IMR-90 (cell line): ENCODE measurements around the gene GRK2. TPM values are rescaled to one million over a fixed set of nuclear protein-coding genes. Genes with fewer than 3 reads are reported as not detected.

Source experiments
- ATAC-seq: fragments of 200-7000 bp; cut with Tn5 transposase; 2 replicates; pipeline ENCODE4 v1.9.1; 2020; ENCODE audit warnings: low read depth, mild to moderate bottlenecking, moderate library complexity
- BruUV-seq: library from RNA; stranded (reverse); fragments of 400-500 nt; replicated peaks from 2 replicates; lab custom pipeline; 2021; lab: Mats Ljungman, UMichigan
- CTCF ChIA-PET: fragments of 300-600 bp; formaldehyde crosslinking; extraction: SDS; loops from one replicate; lab custom pipeline; 2021; ENCODE audit warnings: antibody characterized with exemption; lab: Yijun Ruan, JAX
- POLR2A ChIA-PET: fragments of 300-600 bp; sonication (Branson Sonifier 250); formaldehyde crosslinking; loops from one replicate; lab custom pipeline; 2022; ENCODE audit warnings: antibody characterized with exemption; ENCODE audit not compliant: unreplicated experiment; lab: Charles Lee
- DNase-seq: peaks from one replicate; pipeline ENCODE4 v3.0.0; 2013
- H2AFZ ChIP-seq: replicated peaks from 2 replicates; pipeline ENCODE3; 2013; ENCODE audit warnings: low read length, mild to moderate bottlenecking; ENCODE audit not compliant: poor library complexity
- H2AK5ac ChIP-seq: 2 replicates; pipeline ENCODE4 v1.6.1; 2013; ENCODE audit warnings: low read depth, low read length, inconsistent platforms
- H2AK9ac ChIP-seq: replicated peaks from 2 replicates; pipeline ENCODE3; 2013; ENCODE audit warnings: mild to moderate bottlenecking, low read depth, low read length, moderate library complexity; ENCODE audit not compliant: poor library complexity
- H2BK120ac ChIP-seq: 2 replicates; pipeline ENCODE4 v1.6.1; 2013; ENCODE audit warnings: low read depth, low read length, inconsistent platforms
- H2BK15ac ChIP-seq: 3 replicates; pipeline ENCODE4 v1.6.1; 2013; ENCODE audit warnings: low read depth, low read length, inconsistent platforms
- H2BK20ac ChIP-seq: 2 replicates; pipeline ENCODE4 v1.6.1; 2013; ENCODE audit warnings: low read depth, mild to moderate bottlenecking, inconsistent platforms, low read length, moderate library complexity
- H2BK5ac ChIP-seq: 2 replicates; pipeline ENCODE4 v1.6.1; 2013; ENCODE audit warnings: mild to moderate bottlenecking, low read depth, low read length, inconsistent platforms; ENCODE audit not compliant: poor library complexity, severe bottlenecking
- H3K14ac ChIP-seq: replicated peaks from 2 replicates; pipeline ENCODE4 v1.6.1; 2013; ENCODE audit warnings: low read depth, low read length, inconsistent platforms
- H3K18ac ChIP-seq: 2 replicates; pipeline ENCODE4 v1.6.1; 2013; ENCODE audit warnings: low read depth, low read length, control low read depth
- H3K23ac ChIP-seq: 2 replicates; pipeline ENCODE4 v1.6.1; 2013; ENCODE audit warnings: low read depth, low read length, inconsistent platforms
- H3K27ac ChIP-seq: 2 replicates; pipeline ENCODE4 v1.5.1; 2013; ENCODE audit warnings: mild to moderate bottlenecking, control low read depth, low read length; ENCODE audit not compliant: insufficient read depth
- H3K27me3 ChIP-seq: 2 replicates; pipeline ENCODE4 v1.6.1; 2013; ENCODE audit warnings: low read length; ENCODE audit not compliant: control insufficient read depth, insufficient read depth
- H3K36me3 ChIP-seq: 2 replicates; pipeline ENCODE4 v1.6.1; 2013; ENCODE audit warnings: low read length, mixed read lengths; ENCODE audit not compliant: control insufficient read depth, insufficient read depth
- H3K4ac ChIP-seq: 2 replicates; pipeline ENCODE4 v1.6.1; 2013; ENCODE audit warnings: low read depth, low read length, inconsistent platforms
- H3K4me1 ChIP-seq: 2 replicates; pipeline ENCODE4 v1.6.1; 2013; ENCODE audit warnings: low read length, mixed read lengths; ENCODE audit not compliant: control insufficient read depth, insufficient read depth
- H3K4me2 ChIP-seq: 2 replicates; pipeline ENCODE4 v1.6.1; 2013; ENCODE audit warnings: low read depth, mild to moderate bottlenecking, control low read depth, low read length, moderate library complexity
- H3K4me3 ChIP-seq: 2 replicates; pipeline ENCODE4 v1.5.1; 2013; ENCODE audit warnings: low read depth, mild to moderate bottlenecking, control low read depth, low read length, moderate library complexity; ENCODE audit not compliant: insufficient read depth
- H3K56ac ChIP-seq: 2 replicates; pipeline ENCODE4 v1.6.1; 2013; ENCODE audit warnings: low read length, inconsistent platforms; ENCODE audit not compliant: insufficient read depth; ENCODE audit errors: extremely low read depth
- H3K79me1 ChIP-seq, 2 experiments: 2 replicates each; pipeline ENCODE4 v1.6.1; 2013; ENCODE audit warnings: low read length in 2 of 2, inconsistent platforms in 1 of 2, low read depth in 1 of 2
- H3K9ac ChIP-seq: 2 replicates; pipeline ENCODE4 v1.6.1; 2013; ENCODE audit warnings: low read depth, low read length, control low read depth
- H3K9me1 ChIP-seq: 2 replicates; pipeline ENCODE4 v1.6.1; 2013; ENCODE audit warnings: low read length, inconsistent platforms; ENCODE audit not compliant: insufficient read depth
- H3K9me3 ChIP-seq: 2 replicates; pipeline ENCODE4 v1.6.1; 2013; ENCODE audit warnings: low read length; ENCODE audit not compliant: control insufficient read depth, insufficient read depth
- H4K20me1 ChIP-seq: 2 replicates; pipeline ENCODE4 v1.6.1; 2013; ENCODE audit warnings: low read length, inconsistent platforms; ENCODE audit not compliant: insufficient read depth
- H4K5ac ChIP-seq: 2 replicates; pipeline ENCODE4 v1.6.1; 2013; ENCODE audit warnings: mild to moderate bottlenecking, low read depth, low read length, control low read depth
- H4K8ac ChIP-seq, 2 experiments: 2 replicates each; pipeline ENCODE4 v1.6.1; 2013; ENCODE audit warnings: low read depth in 2 of 2, low read length in 2 of 2, control low read depth in 1 of 2, inconsistent platforms in 1 of 2
- H4K91ac ChIP-seq: 2 replicates; pipeline ENCODE4 v1.6.1; 2013; ENCODE audit warnings: low read depth, low read length, inconsistent platforms; ENCODE audit not compliant: insufficient read depth
- BHLHE40 ChIP-seq: fragments of 150-350 bp; IDR thresholded peaks from 2 replicates; pipeline ENCODE4 v1.6.1; 2016; ENCODE audit warnings: mild to moderate bottlenecking, low read depth, low read length
- CHD1 ChIP-seq: IDR thresholded peaks from 2 replicates; pipeline ENCODE4 v1.6.1; 2012; ENCODE audit warnings: low read depth, low read length, improper control_type of control experiment
- FOS ChIP-seq: fragments of 150-350 bp; IDR thresholded peaks from 2 replicates; pipeline ENCODE4 v1.6.1; 2016; ENCODE audit warnings: low read depth, low read length
- MAFK ChIP-seq: IDR thresholded peaks from 2 replicates; pipeline ENCODE4 v1.6.1; 2012; ENCODE audit warnings: low read depth, low read length, improper control_type of control experiment
- MAZ ChIP-seq: IDR thresholded peaks from 2 replicates; pipeline ENCODE4 v1.6.1; 2012; ENCODE audit warnings: low read depth, mild to moderate bottlenecking, low read length, improper control_type of control experiment, moderate library complexity, borderline replicate concordance
- MXI1 ChIP-seq: IDR thresholded peaks from 2 replicates; pipeline ENCODE4 v1.6.1; 2012; ENCODE audit warnings: low read depth, mild to moderate bottlenecking, low read length, moderate library complexity, borderline replicate concordance
- NFE2L2 ChIP-seq: fragments of 150-350 bp; IDR thresholded peaks from 2 replicates; pipeline ENCODE4 v1.6.1; 2016; ENCODE audit warnings: low read depth, mild to moderate bottlenecking, low read length
- POLR2A ChIP-seq: IDR thresholded peaks from 2 replicates; pipeline ENCODE4 v1.6.1; 2012; ENCODE audit warnings: mild to moderate bottlenecking, low read depth, low read length
- RAD21 ChIP-seq: IDR thresholded peaks from 2 replicates; pipeline ENCODE4 v1.6.1; 2012; ENCODE audit warnings: low read length, improper control_type of control experiment
- RCOR1 ChIP-seq: IDR thresholded peaks from 2 replicates; pipeline ENCODE4 v1.6.1; 2012; ENCODE audit warnings: mild to moderate bottlenecking, low read length, improper control_type of control experiment; ENCODE audit not compliant: insufficient replicate concordance
- RFX5 ChIP-seq: IDR thresholded peaks from 2 replicates; pipeline ENCODE4 v1.8.0; 2012; ENCODE audit warnings: low read depth, mild to moderate bottlenecking, low read length, moderate library complexity
- SMC3 ChIP-seq: fragments of 150-350 bp; IDR thresholded peaks from 2 replicates; pipeline ENCODE4 v1.6.1; 2016; ENCODE audit warnings: low read depth, mild to moderate bottlenecking, antibody characterized with exemption, low read length, moderate library complexity
- WGBS, 2 experiments: methylation state at CpG; one replicate each; pipeline versions ENCODE4 v1.1.5 to v1.1.7; 2013; ENCODE audit warnings: missing lambda C conversion rate in 2 of 2; ENCODE audit not compliant: insufficient read length in 1 of 2; ENCODE audit errors: extremely low coverage in 2 of 2; 5-methylcytosine and 5-hydroxymethylcytosine counted together
- dilution Hi-C: fragments of 300-500 bp; cut with HindIII; formaldehyde crosslinking; loops from one replicate; pipeline ENCODE4 v1.14.3; 2018; ENCODE audit warnings: low sequenced_read_pairs; ENCODE audit not compliant: unreplicated experiment
- in situ Hi-C: fragments of 300-500 bp; cut with MboI; formaldehyde crosslinking; loops from 3 replicates; pipeline ENCODE4 v1.14.3; 2019; ENCODE audit warnings: low sequenced_read_pairs, inconsistent platforms, mixed read lengths
- intact Hi-C: fragments of 100-400 bp; cut with micrococcal nuclease; formaldehyde crosslinking; loops from 2 replicates; pipeline ENCODE4 v1.10.0; 2022
- polyA plus RNA-seq, 3 experiments: library from polyadenylated mRNA; depleted of rRNA; stranded (reverse); fragments of >200 nt; gene quantifications; 2 replicates each; pipeline ENCODE4 v1.2.3, GENCODE V29; 2012; ENCODE audit warnings: low replicate concordance in 1 of 3
- total RNA-seq: library from RNA; depleted of rRNA; stranded (reverse); fragments of >200 nt; gene quantifications from 2 replicates; pipeline ENCODE4 v1.2.3, GENCODE V29; 2012
- TF ChIP-seq, protein P1 (sequence below): fragments of 150-350 bp; IDR thresholded peaks from 2 replicates; pipeline ENCODE4 v1.6.1; 2017; ENCODE audit warnings: mild to moderate bottlenecking, antibody characterized with exemption, low read length, low read depth
- TF ChIP-seq, protein P2 (sequence below): conservative IDR thresholded peaks from 2 replicates; pipeline ENCODE4 v1.5.1; 2012; ENCODE audit warnings: mild to moderate bottlenecking, low read depth, low read length, improper control_type of control experiment
- TF ChIP-seq, protein P3 (sequence below): fragments of 150-350 bp; IDR thresholded peaks from 2 replicates; pipeline ENCODE4 v1.6.1; 2016; ENCODE audit warnings: low read depth, mild to moderate bottlenecking, low read length, moderate library complexity, borderline replicate concordance

Gene GRK2
- total and polyA plus RNA-seq, 2 of the 4 experiments (the other 2 are of a cell fraction): 26.7 to 41.8 TPM

DNA sequence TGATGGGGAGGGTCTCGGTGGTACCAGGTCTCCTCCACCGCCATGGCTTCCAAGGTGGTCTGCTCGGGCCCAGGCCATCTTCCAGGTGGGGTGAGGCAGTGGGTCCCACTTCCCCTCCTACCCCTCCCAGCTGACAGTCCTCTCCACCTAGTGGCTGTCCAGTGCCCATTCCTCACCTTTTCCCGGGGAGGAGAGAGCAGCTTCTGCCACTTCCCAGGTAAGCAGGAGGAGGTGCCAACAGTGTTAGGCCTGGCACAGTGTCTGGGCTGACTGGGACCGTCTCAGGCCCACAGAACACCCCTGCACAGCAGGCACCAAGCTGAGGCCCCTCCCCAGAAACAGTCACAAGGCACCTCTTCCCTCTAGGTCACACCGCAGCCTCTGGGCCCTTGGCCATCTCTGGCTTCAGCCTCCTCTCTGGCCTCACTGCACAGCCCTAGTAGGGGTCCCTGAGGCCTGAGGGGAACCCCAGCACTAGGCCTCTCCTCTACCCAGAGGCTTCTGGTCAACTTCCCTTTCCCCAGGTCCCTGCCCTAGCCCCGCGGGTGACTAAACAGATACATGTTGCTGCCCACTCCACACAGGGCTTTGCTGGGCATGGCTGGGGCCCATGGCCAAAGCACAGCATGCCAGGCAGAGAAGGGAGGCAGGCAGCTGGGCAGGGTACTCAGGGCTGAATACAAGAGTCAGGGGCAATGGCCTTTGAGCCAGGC, 20.5 kb downstream of the GRK2 start:
- in situ Hi-C loops: no loop called here

More for the DNA sequence above, 20.5 kb downstream of the GRK2 start:
- no peak overlapping the region; the same call in 1 of the 2 replicates for H3K4ac ChIP-seq
- WGBS, 2 experiments: 94% methylated on average over 3 of the region's 8 CpGs; no CpG with 5 or more reads in 1 of the 2 experiments
- no peak for DNase-seq
- H3K27me3 ChIP-seq: no peaks in the 10 kb centered on the region
- CTCF ChIA-PET: no interaction called here
- no peak overlapping the region for H2BK5ac ChIP-seq
- H3K23ac ChIP-seq: no peak overlapping the region
- H3K9me3 ChIP-seq: no peaks in the 10 kb centered on the region
- H3K4me1 ChIP-seq: peaks cover 15% of the 10 kb centered on the region
- intact Hi-C loops (no loop called here), dilution Hi-C loops (no loop called here)
- no peak overlapping the region for H4K91ac ChIP-seq
- H3K14ac ChIP-seq: no peak overlapping the region
- no peak overlapping the region for H3K9ac ChIP-seq
- H4K20me1 ChIP-seq: peaks cover 3% of the 10 kb centered on the region; the same call in 1 of the 2 replicates
- no peak overlapping the region for H3K4me2 ChIP-seq
- no peak overlapping the region for H2BK20ac ChIP-seq
- peak overlapping the region; percentile 99 for H2AK5ac ChIP-seq
- peaks cover 10 to 43% of the 10 kb centered on the region in 2 experiments; a peak in 3 of 4 replicates for H3K79me1 ChIP-seq
- no peak overlapping the region for H3K18ac ChIP-seq
- H3K27ac ChIP-seq: no peak overlapping the region
- no peak overlapping the region for H3K56ac ChIP-seq
- no peak overlapping the region for H2BK15ac ChIP-seq
- no peak for ATAC-seq
- H3K36me3 ChIP-seq: peaks cover 57% of the 10 kb centered on the region
- POLR2A ChIA-PET: no interaction called here
- H2BK120ac ChIP-seq: no peak overlapping the region
- TF ChIP-seq NFE2L2: no peak
- TF ChIP-seq MXI1: no peak
- TF ChIP-seq MAFK: no peak
- TF ChIP-seq POLR2A: no peak
- no peak for TF ChIP-seq FOS
- TF ChIP-seq, protein P1, sequence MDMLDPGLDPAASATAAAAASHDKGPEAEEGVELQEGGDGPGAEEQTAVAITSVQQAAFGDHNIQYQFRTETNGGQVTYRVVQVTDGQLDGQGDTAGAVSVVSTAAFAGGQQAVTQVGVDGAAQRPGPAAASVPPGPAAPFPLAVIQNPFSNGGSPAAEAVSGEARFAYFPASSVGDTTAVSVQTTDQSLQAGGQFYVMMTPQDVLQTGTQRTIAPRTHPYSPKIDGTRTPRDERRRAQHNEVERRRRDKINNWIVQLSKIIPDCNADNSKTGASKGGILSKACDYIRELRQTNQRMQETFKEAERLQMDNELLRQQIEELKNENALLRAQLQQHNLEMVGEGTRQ: no peak
- TF ChIP-seq SMC3: no peak
- TF ChIP-seq RAD21: no peak
- TF ChIP-seq RCOR1: no peak
- TF ChIP-seq, protein P2, sequence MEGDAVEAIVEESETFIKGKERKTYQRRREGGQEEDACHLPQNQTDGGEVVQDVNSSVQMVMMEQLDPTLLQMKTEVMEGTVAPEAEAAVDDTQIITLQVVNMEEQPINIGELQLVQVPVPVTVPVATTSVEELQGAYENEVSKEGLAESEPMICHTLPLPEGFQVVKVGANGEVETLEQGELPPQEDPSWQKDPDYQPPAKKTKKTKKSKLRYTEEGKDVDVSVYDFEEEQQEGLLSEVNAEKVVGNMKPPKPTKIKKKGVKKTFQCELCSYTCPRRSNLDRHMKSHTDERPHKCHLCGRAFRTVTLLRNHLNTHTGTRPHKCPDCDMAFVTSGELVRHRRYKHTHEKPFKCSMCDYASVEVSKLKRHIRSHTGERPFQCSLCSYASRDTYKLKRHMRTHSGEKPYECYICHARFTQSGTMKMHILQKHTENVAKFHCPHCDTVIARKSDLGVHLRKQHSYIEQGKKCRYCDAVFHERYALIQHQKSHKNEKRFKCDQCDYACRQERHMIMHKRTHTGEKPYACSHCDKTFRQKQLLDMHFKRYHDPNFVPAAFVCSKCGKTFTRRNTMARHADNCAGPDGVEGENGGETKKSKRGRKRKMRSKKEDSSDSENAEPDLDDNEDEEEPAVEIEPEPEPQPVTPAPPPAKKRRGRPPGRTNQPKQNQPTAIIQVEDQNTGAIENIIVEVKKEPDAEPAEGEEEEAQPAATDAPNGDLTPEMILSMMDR: no peak
- no peak for TF ChIP-seq MAZ
- TF ChIP-seq, protein P3, sequence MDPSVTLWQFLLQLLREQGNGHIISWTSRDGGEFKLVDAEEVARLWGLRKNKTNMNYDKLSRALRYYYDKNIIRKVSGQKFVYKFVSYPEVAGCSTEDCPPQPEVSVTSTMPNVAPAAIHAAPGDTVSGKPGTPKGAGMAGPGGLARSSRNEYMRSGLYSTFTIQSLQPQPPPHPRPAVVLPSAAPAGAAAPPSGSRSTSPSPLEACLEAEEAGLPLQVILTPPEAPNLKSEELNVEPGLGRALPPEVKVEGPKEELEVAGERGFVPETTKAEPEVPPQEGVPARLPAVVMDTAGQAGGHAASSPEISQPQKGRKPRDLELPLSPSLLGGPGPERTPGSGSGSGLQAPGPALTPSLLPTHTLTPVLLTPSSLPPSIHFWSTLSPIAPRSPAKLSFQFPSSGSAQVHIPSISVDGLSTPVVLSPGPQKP: no peak
- no peak for TF ChIP-seq RFX5
- no peak for TF ChIP-seq BHLHE40
- TF ChIP-seq CHD1: no peak
- no peak overlapping the region for H2AFZ ChIP-seq
- peaks cover 19% of the 10 kb centered on the region; the same call in 1 of the 2 replicates for H3K9me1 ChIP-seq
- H2AK9ac ChIP-seq: peak overlapping the region; percentile 76
- peak overlapping the region in 1 of 2 experiments; percentile 100; a peak in 1 of 4 replicates for H4K8ac ChIP-seq
- no TSS peak for BruUV-seq
- H4K5ac ChIP-seq: no peak overlapping the region
- no peak overlapping the region for H3K4me3 ChIP-seq
